ENCODE measurements around the gene WRAP53.
"Not testable (repeated sequence)": the region's sequence is repeated elsewhere in the genome, so short reads cannot be mapped to it uniquely, and the experiment has no call there.

WRAP53 gene

DNA sequence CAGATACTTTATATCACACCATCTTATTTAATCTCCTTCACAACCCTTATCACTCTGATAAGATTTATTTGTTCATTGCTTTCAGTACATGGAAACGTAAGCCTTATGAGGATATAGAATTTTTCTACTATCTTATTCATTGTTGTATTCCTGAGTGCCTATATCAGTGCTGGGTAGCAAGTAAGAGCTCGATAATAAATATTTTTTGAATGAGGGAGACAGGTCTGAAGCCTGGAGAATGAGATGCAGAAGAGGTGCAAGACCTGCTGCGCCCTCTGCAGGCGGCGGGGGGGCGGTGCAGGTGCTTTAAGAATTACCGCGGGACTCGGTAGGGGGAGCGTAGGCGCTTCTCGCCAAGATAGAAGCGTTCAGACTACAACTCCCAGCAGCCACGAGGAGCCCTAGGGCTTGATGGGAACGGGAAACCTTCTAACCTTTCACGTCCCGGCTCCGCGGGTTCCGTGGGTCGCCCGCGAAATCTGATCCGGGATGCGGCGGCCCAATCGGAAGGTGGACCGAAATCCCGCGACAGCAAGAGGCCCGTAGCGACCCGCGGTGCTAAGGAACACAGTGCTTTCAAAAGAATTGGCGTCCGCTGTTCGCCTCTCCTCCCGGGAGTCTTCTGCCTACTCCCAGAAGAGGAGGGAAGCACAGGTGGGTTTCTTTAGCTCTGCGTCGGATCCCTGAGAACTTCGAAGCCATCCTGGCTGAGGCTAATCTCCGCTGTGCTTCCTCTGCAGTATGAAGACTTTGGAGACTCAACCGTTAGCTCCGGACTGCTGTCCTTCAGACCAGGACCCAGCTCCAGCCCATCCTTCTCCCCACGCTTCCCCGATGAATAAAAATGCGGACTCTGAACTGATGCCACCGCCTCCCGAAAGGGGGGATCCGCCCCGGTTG, at the start of gene WRAP53:
TSS of gene WRAP53 (plus strand) at position 570 of the 900 bp plus-strand sequence. CDS start at position 742, 172 bp downstream.
- peak; percentile 74 for DNase-seq

DNA sequence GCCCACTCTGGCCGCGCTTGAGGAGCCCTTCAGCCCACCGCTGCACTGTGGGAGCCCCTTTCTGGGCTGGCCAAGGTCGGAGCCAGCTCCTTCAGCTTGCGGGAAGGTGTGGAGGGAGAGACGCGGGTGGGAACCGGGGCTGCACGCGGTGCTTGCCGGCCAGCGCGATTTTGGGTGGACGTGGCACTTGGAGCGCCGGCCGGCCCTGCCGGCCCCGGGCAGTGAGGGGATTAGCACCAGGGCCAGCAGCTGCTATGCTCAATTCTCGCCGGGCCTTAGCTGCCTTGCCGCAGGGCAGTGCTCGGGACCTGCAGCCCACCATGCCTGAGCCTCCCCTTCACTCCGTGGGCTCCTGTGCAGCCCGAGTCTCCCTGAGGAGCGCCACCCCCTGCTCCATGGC, 47.5 kb upstream of the WRAP53 start:
- no peak for DNase-seq

DNA sequence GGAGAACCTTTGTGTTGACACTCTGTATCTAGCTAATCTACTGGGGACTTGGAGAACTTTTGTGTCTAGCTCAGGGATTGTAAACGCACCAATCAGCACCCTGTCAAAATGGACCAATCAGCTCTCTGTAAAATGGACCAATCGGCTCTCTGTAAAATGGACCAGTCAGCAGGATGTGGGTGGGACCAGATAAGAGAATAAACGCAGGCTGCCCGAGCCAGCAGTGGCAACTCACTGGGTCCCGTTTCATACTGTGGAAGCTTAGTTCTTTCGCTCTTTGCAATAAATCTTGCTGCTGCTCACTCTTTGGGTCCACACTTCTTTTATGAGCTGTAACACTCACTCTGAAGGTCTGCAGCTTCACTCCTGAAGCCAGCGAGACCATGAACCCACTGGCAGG, 46.6 kb upstream of the WRAP53 start:
- not testable (repeated sequence) for DNase-seq

DNA sequence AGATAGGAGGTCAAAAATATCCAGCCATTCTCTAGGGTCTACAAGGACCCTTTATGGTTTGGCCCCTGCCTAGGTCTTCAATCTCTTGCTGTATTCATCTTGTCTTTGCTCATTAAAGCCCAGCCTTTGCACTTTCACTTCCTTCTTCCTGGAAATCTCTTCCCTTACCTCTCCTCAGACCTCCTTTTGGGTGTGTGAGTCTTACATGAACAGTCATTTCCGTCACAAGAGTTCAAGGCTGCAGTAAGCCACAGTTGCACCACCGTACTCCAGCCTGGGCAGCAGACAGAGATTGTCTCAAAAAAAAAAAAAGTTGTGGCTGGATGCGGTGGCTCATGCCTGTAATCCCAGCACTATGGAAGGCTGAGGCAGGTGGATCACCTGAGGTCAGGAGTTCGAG, 43.5 kb upstream of the WRAP53 start:
- DNase-seq, result no peak

DNA sequence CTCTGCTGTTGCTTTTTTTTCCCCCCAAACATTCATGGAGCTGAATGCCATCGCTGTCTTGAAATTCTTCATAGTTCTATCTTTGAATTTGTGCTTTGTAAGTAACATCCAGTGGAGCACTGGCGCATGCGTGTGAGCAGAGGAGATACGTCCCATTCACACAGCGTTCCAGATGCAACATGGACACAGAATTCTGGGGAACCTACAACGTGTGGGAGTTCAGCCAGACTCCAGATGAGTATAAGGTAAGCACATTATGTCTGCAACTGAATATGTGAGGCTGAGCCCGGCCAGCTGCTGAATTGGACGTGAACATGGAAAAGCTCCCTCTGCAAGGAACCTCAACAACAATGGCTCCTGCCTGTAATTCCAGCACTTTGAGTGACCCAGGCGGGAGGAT, 41.8 kb upstream of the WRAP53 start:
- DNase-seq, result no peak

DNA sequence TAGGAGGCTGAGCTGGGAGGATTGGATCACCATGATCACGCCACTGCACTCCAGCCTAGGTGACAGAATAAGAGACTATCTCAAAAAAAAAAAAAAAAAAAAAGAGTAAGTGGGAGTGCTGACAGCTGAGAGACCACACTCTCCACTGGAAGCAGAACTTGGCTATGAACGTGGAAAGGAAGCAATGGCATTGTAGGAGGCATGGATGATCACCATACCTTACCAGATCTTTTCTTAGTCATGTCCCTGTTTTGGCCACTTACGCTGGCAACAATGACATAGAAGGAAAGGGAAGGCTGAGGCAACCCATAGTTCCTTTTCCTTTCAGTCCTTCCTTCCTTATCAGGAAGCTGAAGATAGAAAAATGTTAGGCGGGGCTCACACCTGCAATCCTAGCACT, 41.3 kb upstream of the WRAP53 start:
- no peak for DNase-seq

DNA sequence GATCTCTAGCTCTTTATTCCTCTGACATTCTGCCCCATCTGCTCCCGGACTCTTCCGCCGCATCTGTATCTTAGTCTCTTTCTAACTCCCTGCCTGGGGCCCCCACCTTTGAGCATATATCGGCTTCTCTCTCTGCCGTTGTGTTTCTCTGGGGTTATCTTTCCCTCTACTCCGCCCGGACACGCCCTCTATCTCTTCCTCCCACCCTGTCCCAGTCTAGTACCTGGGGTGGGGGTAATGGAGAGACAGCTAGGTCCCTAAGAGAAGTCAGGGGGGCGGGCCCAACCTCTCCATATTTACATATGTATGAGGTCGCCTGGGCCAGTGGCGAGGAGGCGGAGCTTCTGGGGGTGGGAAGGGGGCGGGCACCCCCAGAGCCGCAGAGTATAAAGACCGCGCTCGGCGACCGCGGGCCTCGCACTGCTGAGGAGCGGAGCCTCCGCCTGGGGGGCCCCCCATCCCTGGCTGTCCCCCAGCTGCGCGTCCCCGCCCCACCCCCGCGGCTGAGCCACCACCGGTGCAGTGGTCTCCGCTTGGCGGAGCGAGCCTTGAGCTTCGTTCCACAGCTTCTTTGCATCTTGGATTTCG, 37.7 kb upstream of the WRAP53 start, which contains the start of gene ATP1B2:
TSS of gene ATP1B2 (plus strand) at position 418 of the 588 bp plus-strand sequence. CDS start 593 bp downstream, outside the sequence.
- no peak for DNase-seq

DNA sequence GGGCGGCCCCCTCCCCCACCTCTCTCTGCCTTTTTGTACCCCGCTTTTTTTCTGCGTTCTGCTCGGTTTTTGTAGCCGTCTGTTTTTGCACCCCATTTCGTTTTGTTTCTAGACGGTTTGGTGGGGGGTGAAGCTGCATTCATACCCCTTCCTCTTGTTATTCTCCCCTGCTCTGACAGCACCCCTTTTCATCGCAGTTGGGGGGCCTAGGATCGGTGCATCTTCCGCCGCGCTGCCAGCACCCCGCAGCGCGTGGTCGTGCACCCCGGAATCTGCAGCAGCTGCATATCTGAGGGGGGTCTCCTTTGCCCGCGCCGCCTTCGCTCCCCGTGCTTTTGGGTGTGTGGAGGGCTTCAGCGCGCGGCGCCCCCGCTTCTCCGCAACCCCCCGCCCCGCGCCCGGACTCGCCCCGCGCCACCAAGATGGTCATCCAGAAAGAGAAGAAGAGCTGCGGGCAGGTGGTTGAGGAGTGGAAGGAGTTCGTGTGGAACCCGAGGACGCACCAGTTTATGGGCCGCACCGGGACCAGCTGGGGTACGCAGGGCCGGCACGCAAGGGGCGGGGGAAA, 37.1 kb upstream of the WRAP53 start:
- DNase-seq, result no peak

DNA sequence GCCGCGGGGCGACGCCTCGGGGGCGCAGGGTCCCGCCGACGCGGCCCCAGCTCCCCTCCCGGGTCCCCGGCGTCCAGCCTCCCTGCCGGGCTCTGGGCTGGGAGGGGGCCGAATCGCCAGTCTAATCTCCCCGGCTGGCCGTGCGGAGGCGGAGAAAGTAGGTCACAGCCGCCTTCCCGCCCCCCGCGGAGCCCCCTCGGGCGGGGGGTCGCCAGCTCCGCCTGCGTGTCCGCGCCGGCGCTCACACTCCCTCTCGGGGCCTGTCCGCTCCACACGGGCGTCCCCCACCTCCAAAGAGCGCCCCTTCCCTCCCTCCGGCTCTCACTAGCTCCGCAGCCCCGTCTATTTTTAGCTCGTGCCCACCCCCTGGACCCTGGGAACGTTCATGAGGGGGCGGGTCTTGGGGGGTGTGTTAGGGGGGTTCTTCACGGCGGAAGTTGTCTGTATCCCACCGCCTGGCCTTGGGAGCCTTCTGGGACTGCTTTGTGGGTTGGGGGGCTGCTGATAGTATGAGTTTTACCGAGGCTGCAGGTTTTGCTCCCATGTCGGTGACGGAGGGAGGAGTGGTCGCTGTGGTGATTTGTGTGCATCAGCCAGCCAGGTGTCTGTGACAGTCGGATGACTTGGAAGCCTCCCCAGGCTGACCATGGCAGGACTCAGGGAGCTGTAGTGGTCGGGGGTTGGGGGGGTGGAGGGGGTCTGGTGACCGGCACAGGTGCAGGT, 36.5 kb upstream of the WRAP53 start:
- no peak for DNase-seq

DNA sequence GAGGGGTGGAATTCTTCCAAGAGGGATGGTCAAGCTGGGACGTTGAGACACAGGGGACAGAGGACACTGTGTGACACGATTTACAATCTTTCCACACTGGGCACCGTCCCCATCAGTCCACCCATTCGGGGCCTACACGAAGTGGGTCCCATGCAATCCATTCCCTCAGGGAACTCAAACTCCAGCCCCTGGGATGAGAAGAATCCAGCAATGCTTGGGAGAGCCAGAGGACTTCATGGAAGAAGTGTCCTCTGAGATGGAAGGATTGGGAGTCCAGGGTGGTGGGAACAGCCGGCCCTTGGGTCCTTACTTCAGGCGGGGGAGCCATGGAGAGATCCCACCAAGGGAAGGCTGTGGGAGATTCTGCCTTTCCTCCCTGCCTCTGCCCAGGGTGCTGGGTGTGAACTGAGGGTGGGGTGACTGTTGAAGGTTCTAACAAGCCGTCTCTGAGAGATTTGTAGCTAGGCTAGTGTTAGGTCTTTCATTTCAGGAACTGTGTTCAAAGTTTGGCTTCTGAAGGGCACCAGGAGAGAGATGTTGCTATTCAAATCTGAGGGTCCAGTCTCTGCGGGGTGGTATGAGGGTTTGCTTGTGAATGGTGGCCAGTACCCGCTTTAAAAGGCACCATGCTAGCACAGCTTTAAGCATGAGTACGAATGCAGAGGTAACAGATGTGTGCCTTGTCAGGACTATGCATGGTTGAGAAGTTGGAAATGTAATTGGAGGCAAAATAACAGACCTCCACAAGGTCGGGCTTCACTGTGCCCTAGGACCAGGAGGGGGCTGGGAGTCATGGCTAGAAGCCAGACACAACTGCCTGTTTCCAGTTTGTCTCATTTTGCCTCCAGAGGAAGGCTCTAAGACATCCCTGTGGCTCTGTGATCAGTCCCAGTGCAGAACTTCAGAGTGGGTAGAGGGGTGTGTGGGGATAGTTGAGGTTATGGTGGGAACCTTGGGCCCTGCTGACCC, 35.6 kb upstream of the WRAP53 start:
- DNase-seq, result no peak

DNA sequence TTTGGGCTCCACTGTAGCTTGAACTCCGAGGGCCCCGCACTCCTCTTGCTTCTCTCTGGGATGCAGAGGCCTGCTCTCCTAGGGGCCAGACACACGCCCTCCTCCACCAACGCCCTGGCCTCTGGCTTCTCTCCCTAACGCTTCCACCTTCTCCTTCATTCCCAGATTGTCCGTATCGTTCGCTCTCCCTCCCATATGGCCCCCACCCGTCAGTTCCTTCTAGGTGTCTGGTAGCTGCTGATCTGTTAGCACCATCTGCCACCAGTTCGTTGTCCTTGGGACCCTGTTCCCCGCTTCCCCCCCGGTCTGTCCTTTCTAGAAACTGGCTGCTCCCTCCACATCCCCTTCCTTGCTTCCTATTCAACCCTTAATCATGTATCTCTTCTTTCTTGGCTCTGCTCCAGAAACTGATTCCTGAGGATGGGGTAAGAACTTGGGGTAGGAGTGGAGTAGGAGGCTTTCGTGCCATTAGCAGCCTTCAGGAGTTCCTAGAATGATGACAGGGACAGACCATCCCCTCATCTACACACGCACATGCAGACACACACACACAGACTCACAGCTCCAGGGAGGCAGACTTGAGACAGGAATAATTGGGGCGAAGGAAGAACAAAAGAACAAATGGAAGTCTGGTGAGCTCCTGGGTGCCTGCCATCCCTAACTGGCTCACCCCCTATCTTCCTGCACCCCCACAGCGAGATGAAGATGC, 33.3 kb upstream of the WRAP53 start:
- DNase-seq, result no peak

DNA sequence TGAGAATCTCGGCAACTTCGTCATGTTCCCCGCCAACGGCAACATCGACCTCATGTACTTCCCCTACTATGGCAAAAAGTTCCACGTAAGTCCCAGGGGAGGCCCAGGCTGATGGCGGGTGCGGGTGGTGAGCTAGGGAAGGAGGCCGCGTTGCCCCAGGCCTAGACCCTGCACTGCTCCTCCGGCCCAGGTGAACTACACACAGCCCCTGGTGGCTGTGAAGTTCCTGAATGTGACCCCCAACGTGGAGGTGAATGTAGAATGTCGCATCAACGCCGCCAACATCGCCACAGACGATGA, 32.8 kb upstream of the WRAP53 start:
- DNase-seq, result no peak

DNA sequence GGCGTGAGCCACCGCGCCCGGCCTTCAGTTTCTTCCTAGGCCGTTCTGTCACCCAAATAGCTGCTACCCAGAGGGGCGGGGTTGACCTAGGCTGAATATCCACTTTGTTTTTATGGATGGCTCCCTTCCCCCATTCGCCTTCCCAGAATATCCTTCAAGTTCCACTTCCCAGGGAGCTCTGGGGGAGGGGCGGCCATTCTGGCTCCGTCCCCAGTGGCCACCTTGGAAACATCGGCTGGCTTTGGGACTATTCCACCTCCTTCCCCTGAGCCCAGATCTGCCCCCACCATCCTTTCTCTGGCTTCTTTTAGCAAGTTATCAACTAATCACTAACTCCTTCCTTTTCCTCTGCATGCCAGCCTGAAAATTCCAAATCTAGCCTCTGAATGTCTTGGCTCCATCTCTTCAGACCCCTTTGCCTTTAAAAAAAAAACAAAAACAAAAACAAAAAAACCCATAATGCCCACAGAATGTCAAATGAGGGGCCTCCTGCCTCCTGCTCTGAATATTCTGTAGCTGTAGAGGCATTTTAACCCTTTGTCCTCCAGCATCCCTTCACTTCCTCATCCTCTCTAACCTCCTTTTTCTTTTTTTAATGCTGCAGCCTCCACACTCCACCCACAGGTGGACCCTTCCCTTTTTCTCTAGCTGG, 31.2 kb upstream of the WRAP53 start:
- DNase-seq, result no peak

DNA sequence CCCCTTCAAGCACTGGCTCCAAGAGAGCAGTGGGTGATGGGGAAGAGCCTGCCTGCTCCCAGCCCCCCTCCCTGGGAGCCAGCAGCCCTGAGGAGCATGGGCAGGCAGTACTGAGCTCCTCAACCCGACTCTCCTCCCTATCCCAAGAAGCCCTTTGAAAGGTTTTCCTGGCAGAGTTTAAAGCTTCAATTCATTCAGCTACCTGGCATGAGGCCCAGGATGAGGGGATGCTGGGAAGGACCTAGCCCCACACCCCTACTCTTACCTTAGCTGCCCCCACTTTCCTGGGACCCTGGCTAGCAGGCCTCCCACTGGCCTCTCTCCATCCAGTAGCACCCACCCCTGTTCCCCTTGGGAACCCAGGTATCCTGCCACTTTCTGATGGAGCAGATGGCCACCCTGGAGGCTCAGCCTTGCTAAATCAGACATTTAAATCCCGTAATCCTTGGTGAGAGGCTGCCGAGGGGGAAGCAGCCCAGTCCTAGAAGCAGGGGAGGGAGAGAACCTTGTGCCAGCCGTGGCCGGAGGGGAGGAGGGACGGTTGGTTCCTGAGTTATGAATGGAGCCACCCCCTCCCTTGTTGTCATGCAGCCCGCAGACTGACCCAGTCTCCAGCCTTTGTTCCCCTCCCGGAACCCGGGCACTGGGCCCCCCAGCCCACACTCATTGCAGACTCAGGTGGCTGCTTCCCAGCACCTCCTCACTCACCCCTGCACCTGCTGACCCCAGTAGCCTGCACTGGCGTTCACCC, 20.4 kb upstream of the WRAP53 start:
- no peak for DNase-seq

DNA sequence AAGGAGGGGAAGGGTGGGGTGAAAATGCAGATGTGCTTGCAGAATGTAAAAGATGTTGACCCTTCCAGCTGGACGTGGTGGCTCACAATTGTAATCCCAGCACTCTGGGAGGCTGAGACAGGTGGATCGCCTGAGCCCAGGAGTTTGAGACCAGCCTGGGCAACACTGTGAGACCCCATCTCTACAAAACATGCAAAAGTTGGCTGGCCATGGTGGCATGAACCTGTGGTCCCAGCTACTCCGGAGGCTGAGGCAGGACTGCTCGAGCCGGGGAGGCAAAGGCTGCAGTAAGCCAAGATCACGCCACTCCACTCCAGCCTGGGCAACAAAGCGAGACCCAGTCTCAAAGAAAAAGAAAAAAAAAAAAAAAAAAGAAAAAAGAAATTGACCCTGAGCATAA, 19.8 kb upstream of the WRAP53 start:
- no peak for DNase-seq

DNA sequence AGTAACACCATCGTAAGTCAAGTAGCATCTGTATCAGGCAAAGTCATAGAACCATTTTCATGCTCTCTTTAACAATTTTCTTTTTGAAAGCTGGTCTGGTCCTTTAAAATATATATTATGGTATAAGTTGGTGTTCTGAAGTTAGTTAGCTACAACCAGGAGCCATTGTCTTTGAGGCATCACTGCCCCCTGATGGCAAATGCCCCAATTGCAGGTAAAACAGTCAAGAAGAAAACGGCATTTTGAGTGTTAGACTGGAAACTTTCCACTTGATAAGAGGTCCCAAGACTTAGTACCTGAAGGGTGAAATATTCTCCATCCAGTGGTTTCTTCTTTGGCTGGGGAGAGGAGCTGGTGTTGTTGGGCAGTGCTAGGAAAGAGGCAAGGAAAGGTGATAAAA, 15.0 kb upstream of the WRAP53 start:
- peak; percentile 1 for DNase-seq

DNA sequence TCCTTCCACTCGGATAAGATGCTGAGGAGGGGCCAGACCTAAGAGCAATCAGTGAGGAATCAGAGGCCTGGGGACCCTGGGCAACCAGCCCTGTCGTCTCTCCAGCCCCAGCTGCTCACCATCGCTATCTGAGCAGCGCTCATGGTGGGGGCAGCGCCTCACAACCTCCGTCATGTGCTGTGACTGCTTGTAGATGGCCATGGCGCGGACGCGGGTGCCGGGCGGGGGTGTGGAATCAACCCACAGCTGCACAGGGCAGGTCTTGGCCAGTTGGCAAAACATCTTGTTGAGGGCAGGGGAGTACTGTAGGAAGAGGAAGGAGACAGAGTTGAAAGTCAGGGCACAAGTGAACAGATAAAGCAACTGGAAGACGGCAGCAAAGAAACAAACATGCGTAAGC, 13.3 kb upstream of the WRAP53 start:
- DNase-seq, result no peak

DNA sequence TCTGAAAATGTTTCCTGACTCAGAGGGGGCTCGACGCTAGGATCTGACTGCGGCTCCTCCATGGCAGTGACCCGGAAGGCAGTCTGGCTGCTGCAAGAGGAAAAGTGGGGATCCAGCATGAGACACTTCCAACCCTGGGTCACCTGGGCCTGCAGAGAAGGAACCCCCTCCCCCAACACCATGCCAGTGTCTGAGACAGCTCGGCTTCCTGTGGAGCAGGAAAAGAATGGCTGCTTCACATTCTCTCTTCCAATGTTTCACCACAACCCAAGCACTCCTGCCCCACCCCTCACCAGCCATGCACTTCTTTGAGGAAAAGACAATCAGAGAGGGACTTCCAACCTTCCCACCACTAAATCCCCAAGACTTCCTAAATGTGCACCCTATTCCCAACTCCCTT, 11.7 kb upstream of the WRAP53 start:
- DNase-seq, result no peak

DNA sequence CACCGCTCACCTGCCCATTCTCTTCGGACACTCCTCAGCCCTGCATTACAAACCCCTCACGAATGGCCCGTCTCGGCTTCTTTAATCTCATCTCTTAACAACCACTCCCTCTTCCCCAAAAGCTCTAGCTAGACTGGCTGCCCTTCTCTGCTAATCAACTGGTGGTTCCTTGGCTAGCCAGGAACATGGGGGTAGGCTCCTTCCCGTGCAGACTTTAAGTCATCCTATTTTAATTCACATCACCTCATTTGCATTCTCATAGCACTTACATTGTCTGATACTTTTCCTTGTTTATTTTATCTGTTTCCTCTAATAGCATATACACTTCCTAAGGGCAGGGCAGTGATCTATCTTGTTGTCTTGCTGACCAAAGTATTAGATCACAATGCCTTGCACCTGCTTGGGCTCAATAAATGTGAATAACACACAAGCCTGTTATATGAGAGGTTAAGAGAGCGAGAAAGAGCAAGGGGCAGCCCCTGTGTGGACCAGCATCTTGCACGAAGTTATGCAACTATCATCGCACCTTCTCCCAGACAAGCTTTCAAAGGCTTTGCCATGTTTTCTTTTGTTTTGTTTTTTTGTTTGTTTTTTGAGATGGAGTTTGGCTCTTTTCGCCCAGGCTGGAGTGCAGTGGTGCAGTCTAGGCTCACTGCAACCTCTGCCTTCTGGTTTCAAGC, 10.7 kb upstream of the WRAP53 start:
- DNase-seq, result no peak
